GDM1 (cell line): ENCODE results near the gene C13orf46.

Source experiments
- DNase-seq: peaks from one replicate; lab custom pipeline; 2025; lab: John Stamatoyannopoulos, UW

Gene C13orf46

GRCh38 chr13:113954046-113954835 is 19.6 kb downstream of the C13orf46 start:
- no peak for DNase-seq

GRCh38 chr13:113953561-113953960 is 20.3 kb downstream of the C13orf46 start:
- DNase-seq: no peak

- no peak for DNase-seq
Observed at GRCh38 chr13:113952983-113953520, 20.8 kb downstream of the C13orf46 start.

GRCh38 chr13:113952151-113952982 is 21.5 kb downstream of the C13orf46 start:
- no peak for DNase-seq

- no peak for DNase-seq
Observed at GRCh38 chr13:113951246-113951999, 22.5 kb downstream of the C13orf46 start.

GRCh38 chr13:113950451-113951245 is 23.2 kb downstream of the C13orf46 start:
- no peak for DNase-seq

- no peak for DNase-seq
Observed at GRCh38 chr13:113949546-113949945, 24.3 kb downstream of the C13orf46 start.

- DNase-seq: no peak
Observed at GRCh38 chr13:113948034-113948742, 25.7 kb downstream of the C13orf46 start.

GRCh38 chr13:113947311-113948033 is 26.4 kb downstream of the C13orf46 start:
- no peak for DNase-seq

GRCh38 chr13:113946409-113947181 is 27.3 kb downstream of the C13orf46 start:
- DNase-seq: no peak

- DNase-seq: no peak
Observed at GRCh38 chr13:113945857-113946408, 27.9 kb downstream of the C13orf46 start.

GRCh38 chr13:113943821-113944565 is 29.9 kb downstream of the C13orf46 start:
- no peak for DNase-seq

- no peak for DNase-seq
Observed at GRCh38 chr13:113942591-113943103, 31.2 kb downstream of the C13orf46 start.

- DNase-seq: no peak
Observed at GRCh38 chr13:113941571-113942191, 32.2 kb downstream of the C13orf46 start.

GRCh38 chr13:113939944-113940297 is 34.0 kb downstream of the C13orf46 start:
- no peak for DNase-seq

- no peak for DNase-seq
Observed at GRCh38 chr13:113939129-113939943, 34.5 kb downstream of the C13orf46 start.

GRCh38 chr13:113938716-113939115 is 35.2 kb downstream of the C13orf46 start:
- no peak for DNase-seq
